GM12878 (cell line): ENCODE measurements around the gene EPB41L1. TPM values are rescaled to one million over a fixed set of nuclear protein-coding genes. Genes with fewer than 3 reads are reported as not detected.

Experiments
- ATAC-seq: fragments of 200-7000 bp; cut with Tn5 transposase; 3 replicates; pipeline ENCODE4 v1.9.1; 2020; ENCODE audit warnings: mild to moderate bottlenecking, moderate library complexity
- BruUV-seq: library from RNA; stranded (reverse); fragments of 400-500 nt; replicated peaks from 2 replicates; lab custom pipeline; 2021; lab: Mats Ljungman, UMichigan
- CTCF ChIA-PET: fragments of 300-600 bp; sonication (Branson Sonifier 250); formaldehyde crosslinking; extraction: SDS; loops from one replicate; lab custom pipeline; 2021; ENCODE audit warnings: inconsistent platforms; lab: Yijun Ruan, JAX
- POLR2A ChIA-PET: fragments of 350-600 bp; formaldehyde crosslinking; extraction: SDS; loops from one replicate; lab custom pipeline; 2021; ENCODE audit warnings: inconsistent platforms; lab: Charles Lee
- RAD21 ChIA-PET: fragments of 300-600 bp; sonication (Branson Sonifier 250); formaldehyde crosslinking; loops from one replicate; lab custom pipeline; 2023; ENCODE audit warnings: antibody characterized with exemption; ENCODE audit not compliant: unreplicated experiment; lab: Charles Lee
- SMC1A ChIA-PET: fragments of 300-600 bp; sonication (Branson Sonifier 250); formaldehyde crosslinking; loops from one replicate; lab custom pipeline; 2023; ENCODE audit not compliant: unreplicated experiment, uncharacterized antibody; lab: Charles Lee
- DNase-seq: peaks from one replicate; pipeline ENCODE4 v3.0.0-alpha.2; 2011; ENCODE audit warnings: low read depth, low spot score
- FAIRE-seq: peaks from 3 replicates; lab custom pipeline; 2011; peaks lifted over from hg19 to GRCh38; lab: Jason Lieb, UNC
- H2AFZ ChIP-seq: 2 replicates; pipeline ENCODE4 v1.6.0; 2011; ENCODE audit warnings: low read depth, low read length, control low read depth; ENCODE audit not compliant: control insufficient read depth
- H3K27ac ChIP-seq: 2 replicates; pipeline ENCODE4 v1.5.1; 2011; ENCODE audit warnings: control low read depth; ENCODE audit not compliant: control insufficient read depth, insufficient read depth
- H3K27me3 ChIP-seq, 2 experiments: replicated peaks in 1 of 2; 2 replicates each; pipeline versions ENCODE4 v1.6.0 to v1.6.1; 2011; ENCODE audit warnings: low read length in 1 of 2; ENCODE audit not compliant: control insufficient read depth in 2 of 2, insufficient read depth in 2 of 2
- H3K36me3 ChIP-seq, 2 experiments: 2 replicates each; pipeline ENCODE4 v1.5.1; 2011; ENCODE audit warnings: low read length in 1 of 2; ENCODE audit not compliant: control insufficient read depth in 2 of 2, insufficient read depth in 2 of 2
- H3K4me1 ChIP-seq: 2 replicates; pipeline ENCODE4 v1.6.1; 2011; ENCODE audit warnings: mild to moderate bottlenecking, low read length, moderate library complexity, mixed read lengths; ENCODE audit not compliant: control insufficient read depth, insufficient read depth
- H3K4me2 ChIP-seq: 2 replicates; pipeline ENCODE4 v1.6.0; 2011; ENCODE audit warnings: control low read depth; ENCODE audit not compliant: control insufficient read depth, insufficient read depth
- H3K4me3 ChIP-seq: fragments of 200-600 bp; sonication (generic); 2 replicates; pipeline ENCODE4 v1.5.1; 2016
- H3K79me2 ChIP-seq: 2 replicates; pipeline ENCODE4 v1.6.0; 2011; ENCODE audit warnings: low read length; ENCODE audit not compliant: control insufficient read depth, insufficient read depth
- H3K9ac ChIP-seq: 2 replicates; pipeline ENCODE4 v1.8.0; 2011; ENCODE audit warnings: low read length, control low read depth, mixed read lengths; ENCODE audit not compliant: control insufficient read depth, insufficient read depth
- H3K9me3 ChIP-seq: replicated peaks from 3 replicates; pipeline ENCODE4 v1.5.1; 2011; ENCODE audit warnings: mild to moderate bottlenecking, low read length; ENCODE audit not compliant: control insufficient read depth, insufficient read depth
- H4K20me1 ChIP-seq: 2 replicates; pipeline ENCODE4 v1.6.0; 2011; ENCODE audit not compliant: control insufficient read depth, insufficient read depth
- BHLHE40 ChIP-seq, 2 experiments: fragments of 450-650 bp in 1 of 2; IDR thresholded peaks; 2 replicates each; pipeline ENCODE4 v1.6.1; 2011 to 2017; ENCODE audit warnings: low read depth in 2 of 2, borderline replicate concordance in 1 of 2, improper control_type of control experiment in 1 of 2, low read length in 1 of 2, mild to moderate bottlenecking in 1 of 2
- IRF3 ChIP-seq: fragments of 450-650 bp; IDR thresholded peaks from 2 replicates; pipeline ENCODE4 v1.6.1; 2014; ENCODE audit warnings: mild to moderate bottlenecking
- SMC3 ChIP-seq: IDR thresholded peaks from 2 replicates; pipeline ENCODE4 v1.6.1; 2011; ENCODE audit warnings: low read length, improper control_type of control experiment, borderline replicate concordance
- WGBS: methylation state at CpG from one replicate; pipeline ENCODE4 v1.1.6; 2016; ENCODE audit warnings: low lambda C conversion rate; ENCODE audit not compliant: insufficient replicate concordance, insufficient coverage; ENCODE audit errors: missing lambda C conversion rate; 5-methylcytosine and 5-hydroxymethylcytosine counted together
- in situ Hi-C: fragments of 300-500 bp; cut with MboI; formaldehyde crosslinking; loops from 9 replicates; pipeline ENCODE4 v1.14.3; 2018; ENCODE audit warnings: mixed read lengths
- intact Hi-C: fragments of 100-400 bp; cut with micrococcal nuclease; formaldehyde crosslinking; loops from one replicate; pipeline ENCODE4 v1.14.2; 2022; ENCODE audit not compliant: unreplicated experiment
- polyA plus RNA-seq, 11 experiments: library from polyadenylated mRNA; depleted of rRNA in 4 of 11; unstranded in 6 of 11; stranded (reverse) in 5 of 11; fragments of >200 nt; fragmentation: Nextera tagmentation in 4 of 11; fragmentation: Illumina TruSeq in 1 of 11; extraction: Ambion mirVana in 4 of 11; extraction: Trizol in 1 of 11; gene quantifications; 1 replicate in 1 of 11; 2 replicates in 10 of 11; pipeline versions ENCODE4 v1.2.1 to v1.2.3, GENCODE V29; 2011 to 2016; ENCODE audit warnings: inconsistent platforms in 2 of 11, missing spikeins in 2 of 11, low read depth in 1 of 11
- total RNA-seq, 4 experiments: library from RNA; depleted of rRNA in 3 of 4; stranded (reverse); fragments of >200 nt in 3 of 4; fragmentation: Illumina TruSeq in 1 of 4; extraction: Trizol in 1 of 4; gene quantifications; 2 replicates each; pipeline versions ENCODE4 v1.2.1 to v1.2.3, GENCODE V29; 2013 to 2021

Gene EPB41L1
- total and polyA plus RNA-seq, 10 of the 15 experiments (the other 5 are each of a cell fraction or from before 2014, with no cell fraction given): 0.08 to 3.2 (median 0.31) TPM

GRCh38 chr20:36254076-36254475 lies 99.5 kb downstream of the EPB41L1 start:
- Histone ChIP-seq H2AFZ (no peak overlapping the region), H3K36me3 (peaks cover 13 to 19% of the 10 kb centered on the region in 2 experiments), H3K9ac (no peak overlapping the region), H3K4me1 (no peaks in the 10 kb centered on the region), H3K4me3 (no peak overlapping the region), H3K27ac (no peak overlapping the region), H3K9me3 (no peaks in the 10 kb centered on the region), H3K79me2 (no peaks in the 10 kb centered on the region; the same call in 1 of the 2 replicates), H3K27me3 (no peaks in the 10 kb centered on the region), H4K20me1 (no peaks in the 10 kb centered on the region), H3K4me2 (no peak overlapping the region)
- FAIRE-seq (no peak), ATAC-seq (no peak), DNase-seq (no peak)
- intact Hi-C loops: no loop called here
- ChIA-PET CTCF (no interaction called here), SMC1A (no interaction called here), POLR2A (no interaction called here), RAD21 (no interaction called here)
- TF ChIP-seq BHLHE40 (IDR thresholded peaks at IDR 0.05; ENCODE audit: borderline replicate concordance in 1 of 2, low read depth in 2 of 2, low read length in 1 of 2) (no peak), IRF3 (no peak)
- BruUV-seq: no TSS peak
- WGBS: 3% methylated on average over 2 of the region's 2 CpGs
- in situ Hi-C loops: no loop called here

- no peak for DNase-seq
- Histone ChIP-seq H3K4me1 (no peaks in the 10 kb centered on the region), H3K9me3 (no peaks in the 10 kb centered on the region), H3K4me3 (no peak overlapping the region), H3K36me3 (peaks cover 12 to 19% of the 10 kb centered on the region in 2 experiments), H3K79me2 (no peaks in the 10 kb centered on the region; the same call in 1 of the 2 replicates), H3K4me2 (no peak overlapping the region), H3K27me3 (no peaks in the 10 kb centered on the region), H3K27ac (no peak overlapping the region), H2AFZ (no peak overlapping the region), H3K9ac (no peak overlapping the region), H4K20me1 (no peaks in the 10 kb centered on the region)
- POLR2A ChIA-PET: no interaction called here
- 93% methylated on average over 10 of the region's 12 CpGs for WGBS
- in situ Hi-C loops: no loop called here
- intact Hi-C loops: no loop called here
- ATAC-seq: no peak
- RAD21 ChIA-PET: interaction anchor here (1.0 kb wide), 1 partner anchor 184 kb away, joined by 3 read pairs; no protein-coding TSS in a partner anchor
- BruUV-seq: no TSS peak
- FAIRE-seq: no peak
- no peak for TF ChIP-seq SMC3
- CTCF ChIA-PET: no interaction called here
- SMC1A ChIA-PET: interaction anchor here (0.6 kb wide), 1 partner anchor 72 kb away, joined by 4 read pairs; no protein-coding TSS in a partner anchor
Measured at GRCh38 chr20:36255445-36255844, 100.9 kb downstream of the EPB41L1 start.
